GM18907 (cell line): ENCODE results near the gene SPEM2.

Source experiments
- ATAC-seq: cut with Tn5 transposase; IDR thresholded peaks from one replicate; pipeline ENCODE4 v1.9.1; 2021; ENCODE audit warnings: mild to moderate bottlenecking, moderate library complexity; ENCODE audit not compliant: unreplicated experiment

Gene SPEM2

DNA sequence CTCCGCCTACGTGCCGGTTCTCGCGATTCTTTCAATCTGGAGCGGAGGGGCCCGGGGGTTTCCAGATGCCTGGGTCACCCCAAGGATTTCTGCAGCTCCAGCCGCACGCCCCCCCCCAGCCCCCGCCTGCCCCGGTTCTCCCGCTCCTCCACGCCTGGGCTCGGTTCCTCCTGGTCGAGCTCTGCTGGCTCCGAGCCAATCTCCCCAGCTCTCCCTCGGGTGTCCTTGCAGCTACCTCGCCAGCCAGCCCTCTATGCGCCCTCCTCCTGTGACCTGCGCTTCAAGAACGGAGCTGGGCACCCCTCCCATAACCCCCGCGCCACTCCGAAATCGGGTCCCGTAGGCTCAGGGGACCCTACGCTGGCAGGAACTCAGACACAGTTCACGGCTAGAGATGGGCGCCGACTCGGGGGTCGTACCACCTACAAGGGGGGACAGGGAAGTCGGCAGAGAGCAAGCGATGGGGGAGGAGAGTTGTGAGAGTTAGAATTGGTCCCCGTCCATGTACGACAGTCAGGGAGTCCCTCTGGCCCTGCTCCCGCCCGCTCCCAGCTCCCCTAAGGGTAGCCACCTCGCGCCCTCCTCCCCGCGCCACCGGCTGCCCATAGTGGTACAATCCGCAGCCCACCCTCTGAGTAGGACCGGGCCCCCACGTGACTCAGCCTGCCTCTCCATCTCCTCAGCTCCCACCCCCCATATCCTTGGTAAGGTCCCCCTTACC, 14.9 kb downstream of the SPEM2 start:
- ATAC-seq = no peak

GRCh38 chr17:7440834-7441195, 15.4 kb downstream of the SPEM2 start:
- no peak for ATAC-seq

DNA sequence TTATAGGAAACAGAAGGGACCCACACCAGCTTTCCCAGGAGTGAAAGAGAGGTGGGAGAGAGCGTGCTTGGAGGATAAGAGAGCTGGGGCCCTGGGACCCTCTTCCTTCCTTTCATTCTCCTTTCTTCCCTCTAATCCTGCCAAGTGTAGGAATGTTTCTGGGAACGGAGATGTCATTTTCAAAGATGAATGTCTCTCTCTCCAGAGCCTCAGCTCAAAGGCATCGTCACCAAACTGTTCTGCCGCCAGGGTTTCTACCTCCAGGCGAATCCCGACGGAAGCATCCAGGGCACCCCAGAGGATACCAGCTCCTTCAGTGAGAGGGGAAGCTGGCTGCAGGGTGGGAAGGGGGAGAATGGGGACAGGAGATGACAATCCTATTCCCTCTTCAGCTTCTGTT, 15.8 kb downstream of the SPEM2 start:
- ATAC-seq = no peak

- no peak for ATAC-seq
These were observed 16.7 kb downstream of the SPEM2 start for GRCh38 chr17:7442142-7442541.

GRCh38 chr17:7443499-7444485, 18.4 kb downstream of the SPEM2 start:
- ATAC-seq = no peak

- ATAC-seq = no peak
These were observed 19.5 kb downstream of the SPEM2 start, which contains the start of gene CHRNB1 for GRCh38 chr17:7444682-7445618. Gene CHRNB1 (plus strand): TSS chr17:7445061. CDS start chr17:7445128, 67 bp downstream.

DNA sequence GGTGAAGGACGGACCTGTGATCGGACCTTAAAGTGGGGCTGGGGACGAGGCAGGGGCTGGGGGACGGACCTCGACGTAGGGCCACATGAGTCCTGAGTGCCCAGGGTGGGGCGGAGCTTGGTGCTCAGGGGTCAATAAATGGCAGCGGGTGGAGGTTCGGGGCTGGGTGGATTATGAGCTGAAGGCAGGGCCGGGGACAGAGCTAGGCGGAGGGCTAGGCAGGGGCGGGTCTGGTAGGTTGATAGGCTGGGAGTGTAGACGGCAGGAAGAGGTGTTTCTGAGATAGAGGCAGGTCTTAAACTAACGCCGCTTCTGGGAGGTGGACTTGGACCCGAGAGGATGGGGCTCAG, 20.2 kb downstream of the SPEM2 start:
- no peak for ATAC-seq

DNA sequence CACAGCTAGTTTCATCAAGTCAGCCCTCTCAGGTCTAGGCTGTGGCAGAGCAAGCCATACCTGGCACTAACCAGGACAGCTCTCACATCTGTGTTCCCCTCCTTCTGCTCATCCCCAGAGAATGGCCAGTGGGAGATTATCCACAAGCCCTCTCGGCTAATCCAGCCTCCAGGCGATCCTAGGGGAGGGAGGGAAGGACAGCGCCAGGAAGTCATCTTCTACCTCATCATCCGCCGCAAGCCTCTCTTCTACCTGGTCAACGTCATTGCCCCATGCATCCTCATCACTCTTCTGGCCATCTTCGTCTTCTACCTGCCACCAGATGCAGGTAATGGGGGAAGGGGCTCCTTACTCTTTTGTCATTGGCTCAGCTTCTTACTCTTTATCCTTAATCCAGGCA, 23.0 kb downstream of the SPEM2 start:
- no peak for ATAC-seq

- ATAC-seq = no peak
These were observed 34.6 kb downstream of the SPEM2 start for GRCh38 chr17:7459961-7460545.

- ATAC-seq = no peak
These were observed 35.6 kb downstream of the SPEM2 start for GRCh38 chr17:7460850-7461660.

DNA sequence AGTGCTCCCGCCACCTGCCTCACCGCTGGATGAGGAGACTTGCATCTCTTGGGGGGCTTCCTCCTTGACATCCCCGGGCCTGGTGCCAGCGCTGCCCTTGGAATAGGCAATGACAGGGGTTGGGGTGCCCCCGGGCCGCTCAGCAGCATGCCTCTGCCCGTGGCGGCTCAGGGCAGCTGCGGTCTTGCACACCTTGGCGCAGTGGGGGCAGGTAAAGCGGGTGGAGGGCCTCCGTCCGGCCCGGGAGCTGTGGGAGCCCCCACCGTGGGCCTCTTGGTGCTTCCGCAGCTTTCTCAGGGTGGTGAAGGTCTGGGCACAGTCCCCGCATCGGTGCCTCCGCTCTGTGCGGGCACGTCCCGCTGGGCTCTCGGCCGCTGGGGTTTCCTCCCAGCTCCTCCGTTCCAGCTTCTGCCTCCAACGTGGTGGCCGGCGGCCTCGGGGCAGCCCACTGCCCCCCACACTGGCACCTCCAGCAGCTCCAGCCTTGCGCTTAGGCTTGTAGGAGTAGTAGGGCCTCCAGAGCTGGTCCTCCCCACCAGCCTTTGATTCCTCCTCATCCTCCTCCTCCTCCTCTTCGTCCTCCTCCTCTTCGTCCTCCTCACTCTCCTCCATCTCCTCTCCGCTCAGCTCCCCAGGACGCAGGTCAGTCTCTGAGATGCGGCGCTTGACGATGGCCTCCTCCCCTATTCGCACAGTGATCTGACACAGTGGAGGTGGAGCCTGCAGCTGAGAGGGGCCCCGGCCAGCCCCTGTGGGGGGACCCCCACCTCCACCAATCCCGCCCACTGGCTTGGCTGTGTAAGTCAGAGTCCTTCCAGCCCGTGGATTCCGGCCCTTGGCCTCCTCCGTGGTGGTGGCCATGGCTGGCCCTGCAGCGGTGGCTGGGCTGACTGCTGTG, 37.3 kb downstream of the SPEM2 start:
- ATAC-seq = no peak

DNA sequence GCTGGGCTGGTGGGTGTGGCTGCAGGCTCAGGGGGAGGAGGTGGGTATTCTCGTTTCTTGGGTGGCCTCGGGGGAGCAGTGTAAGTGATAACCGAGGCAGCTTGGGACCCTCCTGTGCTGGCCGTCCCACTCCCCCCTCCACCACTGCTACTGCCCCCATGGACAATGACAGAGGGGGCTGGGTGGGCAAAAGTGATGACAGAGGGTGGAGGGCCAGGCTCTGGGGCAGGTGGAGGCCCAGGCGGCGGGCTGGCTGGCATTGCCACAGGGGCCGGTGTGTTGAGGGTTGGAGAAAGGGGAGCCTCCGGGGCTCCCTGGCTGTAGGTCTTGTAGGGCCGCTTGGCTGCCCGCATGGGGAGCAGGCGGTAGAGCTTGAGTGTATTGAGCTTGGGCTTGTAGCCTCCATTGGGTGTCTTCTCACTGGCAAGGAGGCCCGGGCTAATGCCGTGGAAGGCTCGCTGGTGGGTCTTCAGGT, 38.0 kb downstream of the SPEM2 start:
- ATAC-seq = no peak

- no peak for ATAC-seq
These were observed 38.7 kb downstream of the SPEM2 start for GRCh38 chr17:7464081-7464480.

GRCh38 chr17:7465597-7466275, 40.3 kb downstream of the SPEM2 start:
- no peak for ATAC-seq

DNA sequence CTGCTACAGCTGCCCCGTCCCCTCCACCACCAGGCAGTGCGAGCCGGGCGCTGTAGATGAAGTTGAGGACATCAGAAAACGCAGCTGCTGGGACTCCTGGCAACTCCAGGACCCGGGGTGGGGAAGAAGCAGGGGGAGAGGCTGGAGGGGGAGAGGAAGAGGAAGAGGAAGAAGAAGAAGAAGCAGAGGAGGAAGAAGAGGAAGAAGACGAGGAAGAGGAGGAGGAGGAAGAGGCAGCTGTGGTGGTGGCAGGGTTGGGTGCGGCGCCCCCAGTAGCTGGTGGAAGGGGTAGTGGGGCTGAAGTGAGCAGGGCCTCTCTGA, 40.9 kb downstream of the SPEM2 start:
- ATAC-seq = no peak

- ATAC-seq = no peak
These were observed 41.4 kb downstream of the SPEM2 start for GRCh38 chr17:7466639-7467341.

DNA sequence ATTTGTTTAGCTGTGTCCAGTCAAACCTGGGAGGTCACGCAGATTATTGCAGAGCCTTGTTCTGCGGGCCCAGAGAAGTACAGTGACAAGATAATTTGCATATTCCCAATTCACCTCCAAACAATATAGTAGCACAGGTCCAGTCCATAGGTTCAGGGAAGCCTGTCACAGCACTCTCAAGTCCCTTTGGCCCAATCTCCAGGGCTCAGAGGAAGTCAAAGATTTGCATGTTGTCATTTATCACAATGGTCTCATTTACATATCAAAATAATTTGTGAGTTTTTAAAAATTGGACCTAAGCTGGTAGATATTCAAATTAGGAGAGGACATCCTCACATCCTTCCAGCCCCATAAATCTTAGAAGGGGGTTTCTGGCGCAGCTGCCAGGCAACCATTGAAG, 42.1 kb downstream of the SPEM2 start:
- ATAC-seq = no peak

- ATAC-seq = no peak
These were observed 42.9 kb downstream of the SPEM2 start for GRCh38 chr17:7468290-7468689.
